ENCODE measurements around the gene MYCBPAP.

MYCBPAP gene

GRCh38 chr17:50464121-50464520 is 44.1 kb upstream of the MYCBPAP start:
- no peak for TF ChIP-seq CTCF (IDR thresholded peaks at IDR 0.05; ENCODE audit: borderline replicate concordance, insufficient read depth, low read depth, low read length)
- no peak overlapping the region for H3K4me3 ChIP-seq (ENCODE audit: low read depth, low read length)

DNA sequence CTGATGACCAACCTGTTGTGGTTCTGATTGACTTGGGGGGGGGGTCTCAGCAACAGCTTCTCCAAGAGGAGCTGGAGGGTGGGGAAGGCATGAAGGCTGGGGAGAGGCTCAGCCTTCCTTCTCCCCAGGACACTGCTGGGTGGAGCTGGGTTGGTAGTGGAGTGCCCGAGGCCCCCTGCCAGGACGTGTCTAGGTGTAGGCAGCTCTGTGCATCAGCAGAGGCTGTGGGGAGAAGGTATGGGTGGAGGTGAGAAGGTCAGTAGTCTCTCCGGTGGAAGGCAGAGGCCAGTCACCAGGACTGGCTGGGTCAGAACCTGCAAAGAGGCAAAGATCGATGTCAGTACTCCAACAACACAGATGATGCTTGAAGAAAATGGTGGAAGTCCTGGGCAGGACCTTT is 43.5 kb upstream of the MYCBPAP start:
- TF ChIP-seq CTCF (IDR thresholded peaks at IDR 0.05; ENCODE audit: borderline replicate concordance, insufficient read depth, low read depth, low read length) = no peak
- no peak overlapping the region for H3K4me3 ChIP-seq (ENCODE audit: low read depth, low read length)

DNA sequence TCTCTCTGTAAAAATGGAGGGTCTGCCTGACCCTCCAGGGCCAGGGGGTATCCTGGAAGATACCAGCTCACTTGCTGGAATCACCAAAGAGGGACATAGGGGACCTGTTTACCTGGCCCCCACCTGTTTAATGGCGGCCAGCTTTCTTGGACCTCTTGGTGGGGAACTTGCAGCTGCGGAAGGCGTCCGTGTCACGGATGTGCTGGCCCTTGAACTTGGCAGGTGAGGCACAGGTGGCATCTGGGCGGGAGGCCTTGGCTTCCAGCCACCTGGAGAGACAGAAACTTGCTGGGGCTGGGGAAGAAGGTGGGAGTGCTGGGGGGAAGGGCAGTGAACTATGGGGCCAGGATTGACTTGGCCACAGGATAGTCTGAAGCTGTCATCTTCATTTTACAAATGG is 43.1 kb upstream of the MYCBPAP start:
- no peak for TF ChIP-seq CTCF (IDR thresholded peaks at IDR 0.05; ENCODE audit: borderline replicate concordance, insufficient read depth, low read depth, low read length)
- H3K4me3 ChIP-seq (ENCODE audit: low read depth, low read length) = no peak overlapping the region

DNA sequence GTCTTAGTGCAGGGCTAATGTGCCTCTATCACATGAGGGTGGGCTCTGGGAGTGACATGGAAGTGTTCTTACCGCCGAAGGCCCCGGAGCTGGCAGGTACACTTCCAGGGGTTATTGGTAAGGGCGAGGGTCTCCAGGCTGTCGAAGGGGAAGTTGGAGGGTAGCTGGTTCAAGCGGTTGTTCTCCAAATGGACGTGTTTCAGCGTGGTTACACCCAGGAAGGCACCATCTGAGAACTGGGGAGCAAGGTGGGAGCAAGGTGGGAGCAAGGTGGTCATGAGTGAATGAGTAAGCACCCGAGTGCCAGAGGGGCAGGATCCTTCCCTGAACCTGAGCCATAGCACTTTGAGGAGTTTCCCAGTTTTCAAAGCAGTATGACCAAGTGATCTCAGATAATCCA is 42.6 kb upstream of the MYCBPAP start:
- H3K4me3 ChIP-seq (ENCODE audit: low read depth, low read length) = no peak overlapping the region
- TF ChIP-seq CTCF (IDR thresholded peaks at IDR 0.05; ENCODE audit: borderline replicate concordance, insufficient read depth, low read depth, low read length) = no peak

GRCh38 chr17:50466371-50467113 is 41.7 kb upstream of the MYCBPAP start:
- H3K4me3 ChIP-seq (ENCODE audit: low read depth, low read length) = no peak overlapping the region
- no peak for TF ChIP-seq CTCF (IDR thresholded peaks at IDR 0.05; ENCODE audit: borderline replicate concordance, insufficient read depth, low read depth, low read length)

- H3K4me3 ChIP-seq (ENCODE audit: low read depth, low read length) = no peak overlapping the region
- no peak for TF ChIP-seq CTCF (IDR thresholded peaks at IDR 0.05; ENCODE audit: borderline replicate concordance, insufficient read depth, low read depth, low read length)
Observed at GRCh38 chr17:50467114-50467854, 41.0 kb upstream of the MYCBPAP start.

DNA sequence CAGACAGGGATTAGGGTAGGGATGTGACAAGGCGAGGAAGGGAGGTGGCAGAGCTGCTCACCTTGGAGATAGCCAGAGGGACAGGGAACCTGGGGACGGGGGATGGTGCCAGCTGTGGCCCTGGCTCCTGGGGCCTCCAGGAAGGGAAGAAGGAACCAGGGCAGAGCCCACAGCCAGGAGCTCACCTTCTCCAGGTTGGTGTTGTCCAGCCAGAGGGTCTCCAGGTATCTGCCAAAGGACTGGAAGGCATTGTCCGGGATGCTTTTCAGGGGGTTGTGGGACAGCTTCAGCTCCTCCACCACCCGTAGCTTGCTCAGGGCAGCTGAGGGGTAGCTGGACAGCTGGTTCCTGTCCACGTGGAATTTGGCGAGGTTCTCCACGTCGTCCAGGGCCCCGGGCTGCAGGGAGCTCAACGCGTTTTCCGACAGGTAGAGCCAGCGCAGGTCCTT is 40.4 kb upstream of the MYCBPAP start:
- H3K4me3 ChIP-seq (ENCODE audit: low read depth, low read length) = no peak overlapping the region
- TF ChIP-seq CTCF (IDR thresholded peaks at IDR 0.05; ENCODE audit: borderline replicate concordance, insufficient read depth, low read depth, low read length) = no peak

Data from GM12875 (cell line).